Glutamatergic neuron (in vitro differentiated cells): ENCODE results near the gene CLK4. TPM values are rescaled to one million over a fixed set of nuclear protein-coding genes. Genes with fewer than 3 reads are reported as not detected.

Experiments
- DNase-seq: peaks from one replicate; pipeline ENCODE4 v3.0.0; 2022
- H3K27ac Mint-ChIP-seq: one replicate; pipeline ENCODE4 v1.8.0; 2020; ENCODE audit warnings: mild to moderate bottlenecking, mixed read lengths, inconsistent platforms; ENCODE audit not compliant: unreplicated experiment
- H3K27me3 Mint-ChIP-seq: one replicate; pipeline ENCODE4 v1.8.0; 2020; ENCODE audit warnings: mild to moderate bottlenecking, moderate library complexity, mixed read lengths, inconsistent platforms; ENCODE audit not compliant: unreplicated experiment
- H3K36me3 Mint-ChIP-seq: one replicate; pipeline ENCODE4 v1.8.0; 2020; ENCODE audit warnings: mild to moderate bottlenecking, mixed read lengths, inconsistent platforms; ENCODE audit not compliant: unreplicated experiment
- H3K4me1 Mint-ChIP-seq: one replicate; pipeline ENCODE4 v1.8.0; 2020; ENCODE audit warnings: mild to moderate bottlenecking, low read depth, mixed read lengths, inconsistent platforms; ENCODE audit not compliant: unreplicated experiment
- H3K4me3 Mint-ChIP-seq: one replicate; pipeline ENCODE4 v1.8.0; 2020; ENCODE audit warnings: mild to moderate bottlenecking, mixed read lengths, inconsistent platforms; ENCODE audit not compliant: unreplicated experiment
- H3K9me3 Mint-ChIP-seq: one replicate; pipeline ENCODE4 v1.8.0; 2020; ENCODE audit warnings: mild to moderate bottlenecking, moderate library complexity, mixed read lengths, inconsistent platforms; ENCODE audit not compliant: unreplicated experiment
- total RNA-seq: library from RNA; stranded (reverse); fragmentation: NEBNext Ultra II Directional; extraction: Animal tissue kit (Norgen Biotek cat#: 25700); gene quantifications from one replicate; pipeline ENCODE4 v1.2.1, GENCODE V29; 2021; ENCODE audit not compliant: unreplicated experiment
- TF ChIP-seq, protein P1 (sequence below): fragments of 200-600 bp; sonication (generic); IDR thresholded peaks from one replicate; pipeline ENCODE4 v1.5.0; 2021; ENCODE audit not compliant: partially characterized antibody, unreplicated experiment

The CLK4 gene
- total RNA-seq, 1 donor from 2014 or later = 29.4 TPM

DNA sequence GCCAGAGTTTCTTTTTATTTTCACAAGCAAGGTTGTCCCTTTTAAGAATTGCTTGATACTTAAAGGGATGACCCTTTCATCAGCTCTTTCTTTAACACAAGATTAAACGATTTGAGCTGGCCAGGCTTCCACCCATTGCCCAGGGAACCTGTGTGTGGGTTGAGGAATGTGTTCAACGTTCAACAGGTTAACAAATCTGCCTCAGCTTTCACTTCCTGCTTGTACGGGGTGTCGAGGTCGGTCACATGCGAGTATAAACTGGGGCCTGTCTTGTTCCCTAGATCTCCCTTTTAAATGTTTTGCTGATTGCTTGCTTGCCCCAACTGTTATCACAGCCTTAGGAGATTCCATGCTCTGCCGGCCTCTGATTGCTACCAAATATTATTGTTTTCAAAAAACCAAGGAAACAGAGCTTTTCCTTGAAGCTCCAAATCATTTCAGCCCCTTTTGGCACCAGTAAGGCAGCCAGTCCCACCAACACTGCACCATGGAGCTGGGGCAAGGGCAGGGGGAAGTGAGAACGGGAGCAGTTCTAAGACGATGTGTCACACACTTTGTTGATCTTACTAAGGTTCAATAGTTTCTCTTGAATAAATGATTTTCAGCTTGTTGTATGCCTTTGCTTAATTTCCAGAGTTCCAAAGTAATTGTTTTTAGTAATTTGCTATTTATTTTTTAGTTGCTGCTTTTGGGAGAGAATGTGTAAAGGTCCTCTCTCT, 10.7 kb upstream of the CLK4 start:
- H3K4me1 Mint-ChIP-seq = no peaks in the 10 kb centered on the region

DNA sequence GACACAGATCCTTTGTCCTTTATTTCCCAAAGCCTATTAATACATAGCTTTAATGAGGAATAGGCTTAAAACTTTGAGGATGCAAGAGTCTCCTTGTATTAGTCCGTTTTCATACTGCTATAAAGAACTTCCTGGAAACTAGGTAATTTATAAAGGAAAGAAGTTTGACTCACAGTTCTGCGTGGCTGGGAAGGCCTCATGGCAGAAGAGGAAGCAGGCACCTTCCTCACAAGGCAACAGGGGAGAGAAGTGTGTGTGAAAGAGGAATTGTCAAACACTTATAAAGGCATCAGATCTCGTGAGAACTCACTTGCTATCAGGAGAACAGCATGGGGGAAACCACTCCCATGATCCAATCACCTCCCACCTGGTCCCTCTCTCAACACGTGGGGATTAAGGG, 5.4 kb upstream of the CLK4 start:
- Mint-ChIP-seq H3K27ac (no peak overlapping the region), H3K36me3 (no peaks in the 10 kb centered on the region)

More for the DNA sequence above, 10.7 kb upstream of the CLK4 start:
- peaks cover 4% of the 10 kb centered on the region for H3K27me3 Mint-ChIP-seq
- no peak overlapping the region for H3K4me3 Mint-ChIP-seq
- peaks cover 4% of the 10 kb centered on the region for H3K36me3 Mint-ChIP-seq
- TF ChIP-seq, protein P1, sequence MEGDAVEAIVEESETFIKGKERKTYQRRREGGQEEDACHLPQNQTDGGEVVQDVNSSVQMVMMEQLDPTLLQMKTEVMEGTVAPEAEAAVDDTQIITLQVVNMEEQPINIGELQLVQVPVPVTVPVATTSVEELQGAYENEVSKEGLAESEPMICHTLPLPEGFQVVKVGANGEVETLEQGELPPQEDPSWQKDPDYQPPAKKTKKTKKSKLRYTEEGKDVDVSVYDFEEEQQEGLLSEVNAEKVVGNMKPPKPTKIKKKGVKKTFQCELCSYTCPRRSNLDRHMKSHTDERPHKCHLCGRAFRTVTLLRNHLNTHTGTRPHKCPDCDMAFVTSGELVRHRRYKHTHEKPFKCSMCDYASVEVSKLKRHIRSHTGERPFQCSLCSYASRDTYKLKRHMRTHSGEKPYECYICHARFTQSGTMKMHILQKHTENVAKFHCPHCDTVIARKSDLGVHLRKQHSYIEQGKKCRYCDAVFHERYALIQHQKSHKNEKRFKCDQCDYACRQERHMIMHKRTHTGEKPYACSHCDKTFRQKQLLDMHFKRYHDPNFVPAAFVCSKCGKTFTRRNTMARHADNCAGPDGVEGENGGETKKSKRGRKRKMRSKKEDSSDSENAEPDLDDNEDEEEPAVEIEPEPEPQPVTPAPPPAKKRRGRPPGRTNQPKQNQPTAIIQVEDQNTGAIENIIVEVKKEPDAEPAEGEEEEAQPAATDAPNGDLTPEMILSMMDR = no peak
- H3K9me3 Mint-ChIP-seq = no peaks in the 10 kb centered on the region
- DNase-seq = no peak
- no peak overlapping the region for H3K27ac Mint-ChIP-seq

DNA sequence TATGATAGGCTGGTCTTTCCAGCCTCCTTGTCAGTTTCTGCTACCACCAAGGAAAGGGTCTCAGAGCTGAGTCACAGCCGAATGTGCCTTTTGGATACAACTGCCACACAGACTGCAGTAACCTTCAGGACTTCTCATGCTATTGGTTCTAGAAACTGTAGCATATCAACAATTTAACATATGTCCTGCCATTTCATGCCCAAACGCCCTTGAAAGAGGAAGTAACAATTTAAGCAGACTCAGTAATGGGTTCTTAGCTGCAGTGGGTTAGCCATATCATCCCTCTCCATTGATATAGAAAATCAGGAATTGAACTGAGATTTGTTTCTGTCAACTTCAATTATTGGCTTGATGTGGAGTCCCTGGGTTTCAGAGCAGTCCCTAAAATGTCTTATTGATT, 4.1 kb upstream of the CLK4 start:
- H3K36me3 Mint-ChIP-seq = no peaks in the 10 kb centered on the region
- H3K9me3 Mint-ChIP-seq = peaks cover 2% of the 10 kb centered on the region
- H3K27ac Mint-ChIP-seq = no peak overlapping the region
- H3K4me3 Mint-ChIP-seq = no peak overlapping the region
- H3K4me1 Mint-ChIP-seq = no peaks in the 10 kb centered on the region
- no peak for DNase-seq
- H3K27me3 Mint-ChIP-seq = peaks cover 6% of the 10 kb centered on the region
- TF ChIP-seq, protein P1 = no peak

More for the DNA sequence above, 5.4 kb upstream of the CLK4 start:
- no peak for DNase-seq
- TF ChIP-seq, protein P1 = no peak
- peaks cover 4% of the 10 kb centered on the region for H3K27me3 Mint-ChIP-seq
- H3K9me3 Mint-ChIP-seq = no peaks in the 10 kb centered on the region
- H3K4me3 Mint-ChIP-seq = no peak overlapping the region
- no peaks in the 10 kb centered on the region for H3K4me1 Mint-ChIP-seq

DNA sequence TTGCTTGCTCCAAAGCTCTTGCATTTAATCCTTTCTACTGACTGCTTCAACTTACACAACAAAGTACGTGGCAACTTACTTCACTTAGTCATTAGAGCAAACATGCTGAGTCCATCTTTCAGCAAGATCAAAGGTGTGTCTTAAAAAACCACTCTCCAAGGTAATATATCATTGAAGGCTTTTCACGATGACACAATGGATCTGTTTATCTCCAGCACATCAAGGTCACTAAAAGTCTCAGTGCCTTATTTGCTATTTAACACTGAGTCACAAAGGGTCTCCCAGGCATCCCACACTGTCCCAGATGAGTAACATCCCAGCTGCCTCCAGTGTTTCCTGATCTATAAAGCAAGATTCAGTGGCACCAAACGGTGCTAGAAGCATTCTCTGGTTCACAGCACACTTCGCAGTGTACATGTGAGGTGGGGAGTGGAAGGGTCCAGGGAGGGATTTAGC, 3.7 kb upstream of the CLK4 start:
- Mint-ChIP-seq H3K36me3 (no peaks in the 10 kb centered on the region), H3K4me1 (no peaks in the 10 kb centered on the region), H3K9me3 (peaks cover 2% of the 10 kb centered on the region), H3K27ac (no peak overlapping the region), H3K4me3 (no peak overlapping the region), H3K27me3 (peaks cover 6% of the 10 kb centered on the region)
- DNase-seq = no peak
- TF ChIP-seq, protein P1 = no peak

DNA sequence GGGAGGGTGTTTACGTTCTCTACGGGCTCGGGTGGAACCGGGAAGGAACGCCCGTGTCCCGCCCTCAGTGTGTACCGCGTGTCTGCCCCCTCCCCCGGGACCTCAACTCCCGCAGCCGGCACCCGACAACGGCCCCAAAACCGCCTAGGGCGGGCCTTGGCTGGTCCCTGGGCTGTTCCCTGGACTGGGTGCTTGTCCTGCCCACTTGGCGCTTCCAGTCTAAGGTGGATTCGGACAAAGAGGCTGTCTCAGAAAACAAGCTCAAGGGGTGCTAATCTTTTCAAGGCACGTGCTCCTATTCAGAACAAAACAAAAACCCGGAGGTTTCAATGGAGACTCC, 379 bp upstream of the CLK4 start:
- H3K4me1 Mint-ChIP-seq = peaks cover 13% of the 10 kb centered on the region
- DNase-seq = no peak
- H3K4me3 Mint-ChIP-seq = peak overlapping the region; percentile 75
- TF ChIP-seq, protein P1 = no peak
- H3K27ac Mint-ChIP-seq = peak overlapping the region; percentile 38
- peaks cover 4% of the 10 kb centered on the region for H3K27me3 Mint-ChIP-seq
- peaks cover 2% of the 10 kb centered on the region for H3K9me3 Mint-ChIP-seq
- H3K36me3 Mint-ChIP-seq = no peaks in the 10 kb centered on the region
